Right lobe of liver (tissue), 4 donors: Measurements from ENCODE around the gene PDZD2.

Source experiments
- POLR2A ChIP-seq: fragments of 450-650 bp; IDR thresholded peaks from one replicate; pipeline ENCODE4 v1.6.1; 2017; ENCODE audit warnings: antibody characterized with exemption, mild to moderate bottlenecking
- TF ChIP-seq, protein P1 (sequence below), 4 donors: fragments of 200-600 bp in 3 of 4; fragments of 450-650 bp in 1 of 4; IDR thresholded peaks; one replicate each; pipeline versions ENCODE4 v1.5.1 to v1.8.0; 2016 to 2022; ENCODE audit warnings: antibody characterized with exemption in 4 of 4, mild to moderate bottlenecking in 2 of 4
- donor health status: DM: no; HTN: no; CAD: no.
- donor health status: DM: no; HTN: no; CAD: no.
- donor health status: DM: no; HTN: yes; CAD: no.

DNA sequence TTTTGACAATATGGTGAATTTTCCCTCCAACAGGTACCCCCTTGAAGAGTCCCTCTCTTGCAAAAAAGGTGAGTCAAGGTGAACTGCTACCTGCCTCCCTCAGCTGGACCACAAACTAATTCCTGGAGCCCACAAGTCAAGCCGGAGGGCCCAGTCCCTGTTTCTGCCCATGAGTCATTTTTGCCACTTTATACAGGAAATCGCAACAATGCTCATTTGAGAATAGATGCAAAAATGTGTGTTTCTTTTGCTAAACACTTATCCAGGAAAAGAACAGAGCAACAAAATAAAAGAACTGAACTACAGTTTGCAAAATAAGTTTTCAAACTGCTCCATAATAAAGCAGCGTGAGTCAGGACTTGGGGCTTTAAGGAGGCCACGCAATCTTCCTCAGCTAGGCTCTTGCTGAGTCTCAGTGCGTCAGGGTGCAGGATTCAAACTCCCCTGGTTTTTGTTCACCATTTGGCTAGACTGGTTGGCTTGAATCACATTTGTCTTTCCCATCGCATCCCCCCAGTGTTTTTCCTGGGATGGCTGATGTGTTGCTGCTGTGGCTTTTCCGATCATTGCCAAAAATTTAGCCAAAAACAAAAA lies 432.5 kb downstream of the PDZD2 start:
- no peak for TF ChIP-seq POLR2A
- TF ChIP-seq, protein P1, sequence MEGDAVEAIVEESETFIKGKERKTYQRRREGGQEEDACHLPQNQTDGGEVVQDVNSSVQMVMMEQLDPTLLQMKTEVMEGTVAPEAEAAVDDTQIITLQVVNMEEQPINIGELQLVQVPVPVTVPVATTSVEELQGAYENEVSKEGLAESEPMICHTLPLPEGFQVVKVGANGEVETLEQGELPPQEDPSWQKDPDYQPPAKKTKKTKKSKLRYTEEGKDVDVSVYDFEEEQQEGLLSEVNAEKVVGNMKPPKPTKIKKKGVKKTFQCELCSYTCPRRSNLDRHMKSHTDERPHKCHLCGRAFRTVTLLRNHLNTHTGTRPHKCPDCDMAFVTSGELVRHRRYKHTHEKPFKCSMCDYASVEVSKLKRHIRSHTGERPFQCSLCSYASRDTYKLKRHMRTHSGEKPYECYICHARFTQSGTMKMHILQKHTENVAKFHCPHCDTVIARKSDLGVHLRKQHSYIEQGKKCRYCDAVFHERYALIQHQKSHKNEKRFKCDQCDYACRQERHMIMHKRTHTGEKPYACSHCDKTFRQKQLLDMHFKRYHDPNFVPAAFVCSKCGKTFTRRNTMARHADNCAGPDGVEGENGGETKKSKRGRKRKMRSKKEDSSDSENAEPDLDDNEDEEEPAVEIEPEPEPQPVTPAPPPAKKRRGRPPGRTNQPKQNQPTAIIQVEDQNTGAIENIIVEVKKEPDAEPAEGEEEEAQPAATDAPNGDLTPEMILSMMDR (IDR thresholded peaks at IDR 0.05), result no peak
